H1 (cell line): ENCODE data around the gene PLSCR1. TPM values are rescaled to one million over a fixed set of nuclear protein-coding genes. Genes with fewer than 3 reads are reported as not detected.

Source experiments
- CTBP2 ChIP-seq: IDR thresholded peaks from 2 replicates; pipeline ENCODE4 v1.7.0; 2011; ENCODE audit warnings: borderline replicate concordance, mild to moderate bottlenecking, moderate library complexity, mixed read lengths, low read length; ENCODE audit not compliant: insufficient read depth, insufficient read length
- EP300 ChIP-seq, 2 experiments: IDR thresholded peaks; 1 replicate in 1 of 2; 2 replicates in 1 of 2; pipeline ENCODE4 v1.6.1; 2011 to 2012; ENCODE audit warnings: low read depth in 2 of 2, low read length in 2 of 2, mild to moderate bottlenecking in 2 of 2, borderline replicate concordance in 1 of 2, inconsistent platforms in 1 of 2, moderate library complexity in 1 of 2
- GABPA ChIP-seq: IDR thresholded peaks from 2 replicates; pipeline ENCODE4 v1.6.1; 2011; ENCODE audit warnings: mild to moderate bottlenecking, low read length, moderate library complexity, borderline replicate concordance; ENCODE audit not compliant: insufficient read depth
- JUN ChIP-seq: IDR thresholded peaks from 2 replicates; pipeline ENCODE4 v1.6.1; 2011; ENCODE audit warnings: low read depth, mild to moderate bottlenecking, improper control_type of control experiment, low read length
- MAFK ChIP-seq: IDR thresholded peaks from 2 replicates; pipeline ENCODE4 v1.6.1; 2012; ENCODE audit warnings: low read depth, mild to moderate bottlenecking, improper control_type of control experiment, low read length
- polyA plus RNA-seq, 7 experiments: library from polyadenylated mRNA; depleted of rRNA in 3 of 7; stranded (reverse) in 5 of 7; unstranded in 2 of 7; fragments of >200 nt in 5 of 7; fragments of 200-250 nt in 2 of 7; gene quantifications; 1 replicate in 5 of 7; 2 replicates in 1 of 7; 4 replicates in 1 of 7; pipeline versions ENCODE4 v1.2.1 to v1.2.3, GENCODE V29; 2011 to 2013; ENCODE audit warnings: missing spikeins in 2 of 7, mixed read lengths in 2 of 7
- total RNA-seq: library from RNA; stranded (reverse); fragmentation: NEBNext Ultra II Directional; extraction: Animal tissue kit (Norgen Biotek cat#: 25700); gene quantifications from 2 replicates; pipeline ENCODE4 v1.2.1, GENCODE V29; 2021

Gene PLSCR1
- total and polyA plus RNA-seq, 2 of the 8 experiments (the other 6 are each of a cell fraction or from before 2014, with no cell fraction given): 32.2 to 48.5 TPM

DNA sequence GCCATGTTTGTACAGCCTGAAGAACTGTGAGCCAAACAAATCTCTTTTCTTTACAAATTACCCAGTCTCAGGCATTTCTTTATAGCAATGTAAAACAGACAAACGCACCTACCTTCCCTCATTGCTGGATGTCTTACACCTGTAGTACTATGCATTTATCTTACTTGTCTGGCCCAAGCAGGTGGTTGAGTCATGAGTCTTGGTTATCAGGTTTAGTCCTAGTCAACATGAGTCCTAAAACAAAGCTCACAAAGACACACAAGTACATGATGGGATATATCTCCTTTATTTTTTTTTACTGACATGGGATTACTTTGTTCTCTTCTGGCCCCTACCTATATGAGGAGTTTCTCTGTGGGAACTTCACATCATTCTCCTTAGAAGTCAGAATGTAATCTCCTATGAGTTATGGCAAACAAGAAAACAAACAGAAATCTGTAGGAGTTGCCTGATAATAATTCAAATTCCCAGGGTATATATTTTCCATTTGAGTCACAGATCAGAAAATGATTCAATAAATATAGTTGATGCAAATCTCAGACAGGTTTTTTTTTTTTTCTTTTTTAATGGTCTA lies 41.4 kb downstream of the PLSCR1 start (continued):
- no peak for TF ChIP-seq GABPA
- no peak for TF ChIP-seq CTBP2
- no peak for TF ChIP-seq EP300 (IDR thresholded peaks at IDR 0.05; ENCODE audit: borderline replicate concordance in 1 of 2, low read depth in 2 of 2, low read length in 2 of 2)
- no peak for TF ChIP-seq JUN
- TF ChIP-seq MAFK: no peak
